ENCODE data around the gene ECE2. TPM values are rescaled to one million over a fixed set of nuclear protein-coding genes. Genes with fewer than 3 reads are reported as not detected.
"Not testable (repeated sequence)": the region's sequence is repeated elsewhere in the genome, so short reads cannot be mapped to it uniquely, and the experiment has no call there.

The ECE2 gene
- total RNA-seq, 2 experiments from 2014 or later = not detected

DNA sequence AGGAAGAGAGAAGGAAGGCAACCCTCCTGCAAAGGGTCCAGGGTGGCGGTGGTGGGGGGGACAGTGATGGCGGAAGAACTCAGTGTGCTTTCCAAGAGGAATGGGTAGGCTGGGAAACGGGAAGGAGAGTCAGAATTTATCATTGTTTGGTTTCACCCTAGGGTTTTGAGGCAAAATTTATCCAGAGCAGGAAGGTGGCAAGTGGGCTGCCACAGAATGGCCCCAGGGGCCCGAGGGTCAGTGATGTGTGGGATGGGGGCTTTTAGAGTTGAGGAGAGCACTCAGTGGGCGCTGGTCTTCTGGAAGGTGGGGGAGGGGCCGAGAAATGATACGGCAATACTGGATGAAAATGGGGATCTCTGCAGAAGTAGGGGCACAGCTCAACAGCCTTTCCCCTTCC, 62.2 kb downstream of the ECE2 start:
- Histone ChIP-seq H3K4me3 (ENCODE audit: low read length) (no peak overlapping the region), H3K27me3 (ENCODE audit: control insufficient read depth in 1 of 2, insufficient read depth in 2 of 2, low read length in 2 of 2) (no peaks in the 10 kb centered on the region), H3K9me3 (ENCODE audit: control insufficient read depth in 1 of 2, insufficient read depth in 1 of 2, low read length in 2 of 2) (no peaks in the 10 kb centered on the region), H3K27ac (ENCODE audit: low read depth in 1 of 2, low read length in 2 of 2) (no peak overlapping the region), H3K4me1 (ENCODE audit: insufficient read depth, low read length) (peaks cover 38% of the 10 kb centered on the region), H3K36me3 (ENCODE audit: insufficient read depth, low read length) (peaks cover 31% of the 10 kb centered on the region)
- Mint-ChIP-seq H3K27me3 (no peaks in the 10 kb centered on the region), H3K36me3 (ENCODE audit: low read depth) (peaks cover 35% of the 10 kb centered on the region), H3K9me3 (no peaks in the 10 kb centered on the region), H3K4me3 (peak overlapping the region; percentile 68), H3K27ac (no peak overlapping the region), H3K4me1 (ENCODE audit: low read depth) (peaks cover 34% of the 10 kb centered on the region)
- intact Hi-C loops (cut with DNase I, micrococcal nuclease) = loop anchor here in 1 of 2 experiments (2.0 kb wide), 1 partner anchor 23 kb away; the partner anchor contains the start of genes CLCN2 and POLR2H
- CTCF ChIA-PET = interaction anchor here (1.3 kb wide), 1 partner anchor 16 kb away, joined by 3 read pairs; no protein-coding TSS in a partner anchor
- TF ChIP-seq, protein P1, sequence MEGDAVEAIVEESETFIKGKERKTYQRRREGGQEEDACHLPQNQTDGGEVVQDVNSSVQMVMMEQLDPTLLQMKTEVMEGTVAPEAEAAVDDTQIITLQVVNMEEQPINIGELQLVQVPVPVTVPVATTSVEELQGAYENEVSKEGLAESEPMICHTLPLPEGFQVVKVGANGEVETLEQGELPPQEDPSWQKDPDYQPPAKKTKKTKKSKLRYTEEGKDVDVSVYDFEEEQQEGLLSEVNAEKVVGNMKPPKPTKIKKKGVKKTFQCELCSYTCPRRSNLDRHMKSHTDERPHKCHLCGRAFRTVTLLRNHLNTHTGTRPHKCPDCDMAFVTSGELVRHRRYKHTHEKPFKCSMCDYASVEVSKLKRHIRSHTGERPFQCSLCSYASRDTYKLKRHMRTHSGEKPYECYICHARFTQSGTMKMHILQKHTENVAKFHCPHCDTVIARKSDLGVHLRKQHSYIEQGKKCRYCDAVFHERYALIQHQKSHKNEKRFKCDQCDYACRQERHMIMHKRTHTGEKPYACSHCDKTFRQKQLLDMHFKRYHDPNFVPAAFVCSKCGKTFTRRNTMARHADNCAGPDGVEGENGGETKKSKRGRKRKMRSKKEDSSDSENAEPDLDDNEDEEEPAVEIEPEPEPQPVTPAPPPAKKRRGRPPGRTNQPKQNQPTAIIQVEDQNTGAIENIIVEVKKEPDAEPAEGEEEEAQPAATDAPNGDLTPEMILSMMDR (IDR thresholded peaks at IDR 0.05) = no peak
- ATAC-seq (ENCODE audit: poor library complexity) = no peak
- no peak for DNase-seq
- POLR2A ChIA-PET = interaction anchor here (0.7 to 1.9 kb wide), 4 partner anchors 9 to 88 kb away, joined by 3 to 6 read pairs (median 4); partner anchors contain the start of genes CLCN2, EEF1AKMT4 and POLR2H

DNA sequence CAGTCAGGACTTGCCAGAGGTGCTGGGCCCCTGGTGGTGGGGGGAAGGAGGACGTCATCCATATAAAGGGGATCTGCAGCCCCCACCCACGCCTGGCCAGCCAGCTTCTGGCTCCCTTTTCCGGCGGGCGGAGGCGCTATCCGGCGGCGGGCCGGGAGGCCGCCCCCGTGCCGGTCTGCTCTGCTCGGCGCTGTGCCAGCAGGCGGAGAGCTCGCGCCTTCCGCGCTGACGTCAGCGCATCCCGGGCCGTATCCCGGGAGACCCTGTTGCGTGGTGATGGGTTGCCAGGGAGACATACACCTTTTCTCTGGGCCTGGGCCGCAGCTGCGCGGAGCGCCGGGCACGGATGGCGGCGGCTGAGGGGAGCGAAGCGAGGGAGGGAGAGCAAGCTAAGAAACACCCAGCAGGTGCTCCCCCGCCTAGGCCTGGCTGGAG, 62.7 kb downstream of the ECE2 start:
- H3K9me3 Mint-ChIP-seq = no peaks in the 10 kb centered on the region
- peaks cover 32% of the 10 kb centered on the region for H3K36me3 Mint-ChIP-seq (ENCODE audit: low read depth)
- TF ChIP-seq, protein P1 (IDR thresholded peaks at IDR 0.05) = no peak
- CTCF ChIA-PET = interaction anchor here (1.3 kb wide), 1 partner anchor 16 kb away, joined by 3 read pairs; no protein-coding TSS in a partner anchor
- no peak overlapping the region for H3K27ac Mint-ChIP-seq
- H3K4me1 ChIP-seq (ENCODE audit: insufficient read depth, low read length) = peaks cover 38% of the 10 kb centered on the region
- H3K9me3 ChIP-seq (ENCODE audit: control insufficient read depth in 1 of 2, insufficient read depth in 1 of 2, low read length in 2 of 2) = no peaks in the 10 kb centered on the region
- peak overlapping the region; percentile 45 for H3K4me3 Mint-ChIP-seq
- H3K27ac ChIP-seq (ENCODE audit: low read depth in 1 of 2, low read length in 2 of 2) = no peak overlapping the region
- DNase-seq (peak in 4 of 14 experiments; percentile 23 to 55 (median 40)), ATAC-seq (ENCODE audit: poor library complexity) (no peak)
- H3K27me3 ChIP-seq (ENCODE audit: control insufficient read depth in 1 of 2, insufficient read depth in 2 of 2, low read length in 2 of 2) = no peaks in the 10 kb centered on the region
- H3K27me3 Mint-ChIP-seq = no peaks in the 10 kb centered on the region
- POLR2A ChIA-PET = interaction anchor here (1.9 kb wide), 1 partner anchor 23 kb away, joined by 6 read pairs; the partner anchor contains the start of genes CLCN2 and POLR2H
- intact Hi-C loops (cut with DNase I, micrococcal nuclease) = no loop called here
- H3K4me1 Mint-ChIP-seq (ENCODE audit: low read depth) = peaks cover 34% of the 10 kb centered on the region
- H3K36me3 ChIP-seq (ENCODE audit: insufficient read depth, low read length) = peaks cover 28% of the 10 kb centered on the region
- no peak overlapping the region for H3K4me3 ChIP-seq (ENCODE audit: low read length)

DNA sequence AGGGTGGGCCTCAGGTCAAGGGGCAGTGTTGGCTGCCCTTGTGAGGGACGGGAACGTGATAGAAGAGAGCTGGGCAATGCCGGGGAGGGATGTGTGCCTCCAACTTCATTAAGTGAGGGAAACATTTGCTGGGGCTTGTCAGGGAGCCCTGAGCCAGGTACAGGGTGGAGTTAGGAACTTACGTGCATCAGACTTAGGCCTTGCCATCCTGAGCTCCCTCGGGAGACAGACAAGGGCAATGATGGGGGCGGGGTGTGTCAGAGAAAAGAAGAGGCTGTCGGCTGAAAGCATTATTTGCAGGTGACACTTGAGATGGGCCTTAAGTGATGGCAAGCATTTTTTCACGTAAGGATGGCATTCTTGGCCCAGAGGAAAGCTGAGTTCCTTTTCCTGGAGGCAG, 63.2 kb downstream of the ECE2 start:
- H3K36me3 Mint-ChIP-seq (ENCODE audit: low read depth) = peaks cover 30% of the 10 kb centered on the region
- H3K27ac ChIP-seq (ENCODE audit: low read depth in 1 of 2, low read length in 2 of 2) = no peak overlapping the region
- H3K27ac Mint-ChIP-seq = no peak overlapping the region
- H3K9me3 ChIP-seq (ENCODE audit: control insufficient read depth in 1 of 2, insufficient read depth in 1 of 2, low read length in 2 of 2) = no peaks in the 10 kb centered on the region
- ChIA-PET CTCF (no interaction called here), POLR2A (interaction anchor here (1.9 kb wide), 1 partner anchor 23 kb away, joined by 6 read pairs; the partner anchor contains the start of genes CLCN2 and POLR2H)
- intact Hi-C loops (cut with DNase I, micrococcal nuclease) = no loop called here
- no peaks in the 10 kb centered on the region for H3K27me3 ChIP-seq (ENCODE audit: control insufficient read depth in 1 of 2, insufficient read depth in 2 of 2, low read length in 2 of 2)
- peaks cover 32% of the 10 kb centered on the region for H3K4me1 Mint-ChIP-seq (ENCODE audit: low read depth)
- H3K36me3 ChIP-seq (ENCODE audit: insufficient read depth, low read length) = peaks cover 24% of the 10 kb centered on the region
- H3K9me3 Mint-ChIP-seq = no peaks in the 10 kb centered on the region
- no peak for ATAC-seq (ENCODE audit: poor library complexity)
- peak overlapping the region; percentile 45 for H3K4me3 Mint-ChIP-seq
- H3K4me3 ChIP-seq (ENCODE audit: low read length) = no peak overlapping the region
- H3K27me3 Mint-ChIP-seq = no peaks in the 10 kb centered on the region
- DNase-seq = no peak
- TF ChIP-seq, protein P1 (IDR thresholded peaks at IDR 0.05) = no peak
- H3K4me1 ChIP-seq (ENCODE audit: insufficient read depth, low read length) = peaks cover 38% of the 10 kb centered on the region

DNA sequence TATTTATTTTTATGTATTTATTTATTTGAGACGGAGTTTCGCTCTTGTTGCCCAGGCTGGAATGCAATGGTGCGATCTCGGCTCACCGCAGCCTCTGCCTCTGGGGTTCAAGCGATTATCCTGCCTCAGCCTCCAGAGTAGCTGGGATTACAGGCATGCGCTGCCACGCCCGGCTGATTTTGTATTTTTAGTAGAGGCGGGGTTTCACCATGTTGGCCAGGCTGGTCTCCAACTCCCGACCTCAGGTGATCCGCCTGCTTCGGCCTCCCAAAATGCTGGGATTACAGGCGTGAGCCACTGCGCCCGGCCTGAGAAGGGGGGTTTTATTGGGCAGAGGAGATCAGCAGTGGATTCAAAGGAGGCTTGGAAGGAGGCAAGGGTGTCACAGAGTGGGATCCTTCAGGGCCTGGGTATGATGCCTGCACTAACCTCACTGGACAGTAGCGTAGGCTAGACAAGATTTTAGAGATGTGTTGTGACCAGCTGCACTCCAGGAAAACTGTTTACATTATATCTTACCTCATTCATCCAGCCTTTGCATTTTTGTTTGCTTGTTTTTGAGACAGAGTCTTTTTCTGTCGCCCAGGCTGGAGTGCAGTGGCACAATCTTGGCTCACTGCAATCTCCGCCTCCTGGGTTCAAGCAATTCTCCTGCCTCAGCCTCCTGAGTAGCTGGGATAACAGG, 63.8 kb downstream of the ECE2 start:
- H3K9me3 ChIP-seq (ENCODE audit: control insufficient read depth in 1 of 2, insufficient read depth in 1 of 2, low read length in 2 of 2); H3K4me3 Mint-ChIP-seq; intact Hi-C loops (cut with DNase I, micrococcal nuclease); H3K9me3 Mint-ChIP-seq; H3K4me3 ChIP-seq (ENCODE audit: low read length); H3K27ac Mint-ChIP-seq; H3K27me3 Mint-ChIP-seq; H3K27me3 ChIP-seq (ENCODE audit: control insufficient read depth in 1 of 2, insufficient read depth in 2 of 2, low read length in 2 of 2); ATAC-seq (ENCODE audit: poor library complexity); DNase-seq; H3K27ac ChIP-seq (ENCODE audit: low read depth in 1 of 2, low read length in 2 of 2); CTCF ChIA-PET: not testable (repeated sequence)
- peaks cover 30% of the 10 kb centered on the region for H3K4me1 Mint-ChIP-seq (ENCODE audit: low read depth)
- peaks cover 18% of the 10 kb centered on the region for H3K36me3 ChIP-seq (ENCODE audit: insufficient read depth, low read length)
- H3K36me3 Mint-ChIP-seq (ENCODE audit: low read depth) = peaks cover 24% of the 10 kb centered on the region
- POLR2A ChIA-PET = interaction anchor here (1.9 kb wide), 1 partner anchor 22 kb away, joined by 6 read pairs; the partner anchor contains the start of genes CLCN2 and POLR2H
- peaks cover 38% of the 10 kb centered on the region for H3K4me1 ChIP-seq (ENCODE audit: insufficient read depth, low read length)
